Transverse colon (tissue), 4 donors: ENCODE measurements around the gene AKAP5.

Source experiments
- CTCF ChIP-seq, 5 experiments: fragments of 200-600 bp in 3 of 5; fragments of 450-650 bp in 2 of 5; sonication (generic) in 3 of 5; IDR thresholded peaks; 1 replicate in 2 of 5; 2 replicates in 3 of 5; pipeline ENCODE4 v1.5.1; 2016 to 2017; ENCODE audit warnings: antibody characterized with exemption in 5 of 5, inconsistent platforms in 3 of 5, mild to moderate bottlenecking in 2 of 5, moderate library complexity in 1 of 5
- EP300 ChIP-seq: sonication (generic); formaldehyde crosslinking; IDR thresholded peaks from one replicate; pipeline ENCODE4 v1.6.1; 2017; ENCODE audit warnings: antibody characterized with exemption, low read depth
- POLR2A ChIP-seq: fragments of 450-650 bp; IDR thresholded peaks from one replicate; pipeline ENCODE4 v1.6.1; 2016; ENCODE audit warnings: antibody characterized with exemption, mild to moderate bottlenecking, moderate library complexity
- POLR2AphosphoS5 ChIP-seq, 3 donors: sonication (generic); formaldehyde crosslinking; IDR thresholded peaks; one replicate each; pipeline ENCODE4 v1.6.1; 2016; ENCODE audit warnings: antibody characterized with exemption in 3 of 3

- TF ChIP-seq POLR2A (no peak), CTCF (IDR thresholded peaks at IDR 0.05) (no peak), EP300 (no peak), POLR2AphosphoS5 (IDR thresholded peaks at IDR 0.05) (no peak)
These were observed 30.0 kb downstream of the AKAP5 start for GRCh38 chr14:64495252-64495651.
